Activated CD4-positive, alpha-beta T cell treated with anti-CD3 and anti-CD28 coated beads, Interleukin-2, amount 50 U/mL, for 4 hours (primary cell): ENCODE data around the gene BOK.

Source experiments
- DNase-seq, 2 experiments: peaks; one replicate each; pipeline ENCODE4 v3.0.0-alpha.2; 2020

BOK gene

GRCh38 chr2:241539616-241540374 lies 18.8 kb upstream of the BOK start:
- DNase-seq = no peak

GRCh38 chr2:241540401-241540770 lies 18.2 kb upstream of the BOK start:
- DNase-seq = no peak

- peak; percentile 32 to 40 for DNase-seq
These were observed 17.6 kb upstream of the BOK start for GRCh38 chr2:241540771-241541561.

- no peak for DNase-seq
These were observed 16.8 kb upstream of the BOK start for GRCh38 chr2:241541564-241542277.

GRCh38 chr2:241542278-241542605 lies 16.3 kb upstream of the BOK start:
- DNase-seq = no peak

GRCh38 chr2:241545106-241545505 lies 13.4 kb upstream of the BOK start:
- no peak for DNase-seq

- DNase-seq = no peak
These were observed 12.7 kb upstream of the BOK start for GRCh38 chr2:241545523-241546473.

GRCh38 chr2:241546771-241547498 lies 11.6 kb upstream of the BOK start:
- DNase-seq = no peak

GRCh38 chr2:241547781-241548450 lies 10.6 kb upstream of the BOK start:
- no peak for DNase-seq

GRCh38 chr2:241548451-241548835 lies 10.1 kb upstream of the BOK start:
- DNase-seq = no peak

- no peak for DNase-seq
These were observed 7.6 kb upstream of the BOK start for GRCh38 chr2:241550616-241551580.

GRCh38 chr2:241551599-241551997 lies 6.9 kb upstream of the BOK start:
- DNase-seq = no peak

- DNase-seq = no peak
These were observed 6.4 kb upstream of the BOK start for GRCh38 chr2:241551998-241552737.

GRCh38 chr2:241553512-241553830 lies 5.1 kb upstream of the BOK start:
- DNase-seq = no peak

GRCh38 chr2:241553981-241554380 lies 4.6 kb upstream of the BOK start:
- DNase-seq = no peak

GRCh38 chr2:241554610-241555322 lies 3.8 kb upstream of the BOK start:
- DNase-seq = no peak

- no peak for DNase-seq
These were observed 2.8 kb upstream of the BOK start for GRCh38 chr2:241555711-241556110.

- DNase-seq = no peak
These were observed 1.8 kb upstream of the BOK start for GRCh38 chr2:241556746-241557145.
